GM21529 (cell line): ENCODE results near the gene RPP25L.
"Not testable (repeated sequence)": the region's sequence is repeated elsewhere in the genome, so short reads cannot be mapped to it uniquely, and the experiment has no call there.

Source experiments
- ATAC-seq: cut with Tn5 transposase; IDR thresholded peaks from one replicate; pipeline ENCODE4 v1.9.1; 2021; ENCODE audit not compliant: unreplicated experiment

The RPP25L gene

GRCh38 chr9:34611811-34612787, at the start of gene RPP25L:
Gene RPP25L (minus strand): TSS chr9:34612097. CDS start chr9:34611296, 801 bp downstream.
- ATAC-seq: peak; percentile 89

GRCh38 chr9:34659592-34660253, 47.8 kb upstream of the RPP25L start:
- no peak for ATAC-seq

GRCh38 chr9:34658461-34658860, 46.6 kb upstream of the RPP25L start:
- ATAC-seq: no peak

GRCh38 chr9:34656992-34657391, 45.1 kb upstream of the RPP25L start:
- no peak for ATAC-seq

- no peak for ATAC-seq
Observed at GRCh38 chr9:34655394-34655793, 43.5 kb upstream of the RPP25L start.

GRCh38 chr9:34654323-34655051, 42.6 kb upstream of the RPP25L start:
- no peak for ATAC-seq

GRCh38 chr9:34653151-34654072, 41.5 kb upstream of the RPP25L start:
- ATAC-seq: no peak

GRCh38 chr9:34652602-34653000, 40.7 kb upstream of the RPP25L start:
- ATAC-seq: no peak

- no peak for ATAC-seq
Observed at GRCh38 chr9:34651876-34652601, 40.1 kb upstream of the RPP25L start, which contains the start of gene IL11RA. Gene IL11RA (plus strand): TSS chr9:34652185. CDS start chr9:34655218, 3,033 bp downstream.

- no peak for ATAC-seq
Observed at GRCh38 chr9:34651321-34651720, 39.4 kb upstream of the RPP25L start.

GRCh38 chr9:34650816-34651215, 38.9 kb upstream of the RPP25L start:
- ATAC-seq: no peak

- no peak for ATAC-seq
Observed at GRCh38 chr9:34648673-34649072, 36.8 kb upstream of the RPP25L start.

GRCh38 chr9:34647651-34648050, 35.8 kb upstream of the RPP25L start:
- ATAC-seq: no peak

- peak; percentile 16 for ATAC-seq
Observed at GRCh38 chr9:34647084-34647403, 35.1 kb upstream of the RPP25L start.

GRCh38 chr9:34646211-34647083, 34.5 kb upstream of the RPP25L start, which contains the start of gene GALT:
Gene GALT (plus strand): TSS chr9:34646675. CDS start chr9:34646705, 30 bp downstream.
- ATAC-seq: peak; percentile 82

GRCh38 chr9:34644766-34645314, 32.9 kb upstream of the RPP25L start:
- no peak for ATAC-seq

GRCh38 chr9:34642679-34643078, 30.8 kb upstream of the RPP25L start:
- no peak for ATAC-seq

- not testable (repeated sequence) for ATAC-seq
Observed at GRCh38 chr9:34639322-34639721, 27.4 kb upstream of the RPP25L start.
